Right ventricle myocardium inferior (tissue), 1 donor: ENCODE data around the gene TMEM256. TPM values are rescaled to one million over a fixed set of nuclear protein-coding genes. Genes with fewer than 3 reads are reported as not detected.
A peak's percentile ranks its signal among the peaks of the same experiment; 100 is the strongest.

Experiments used
- ATAC-seq: fragments of 200-7000 bp; cut with Tn5 transposase; one replicate; pipeline ENCODE4 v1.9.1; 2020; ENCODE audit warnings: mild to moderate bottlenecking, moderate library complexity
- DNase-seq: peaks from one replicate; pipeline ENCODE4 v3.0.0; 2021; ENCODE audit errors: missing footprints
- intact Hi-C: fragments of 100-400 bp; cut with DNase I; formaldehyde crosslinking; loops from one replicate; pipeline ENCODE4 v1.11.0; 2022
- long read RNA-seq: library from polyadenylated mRNA; unstranded; transcript quantifications from one replicate; pipeline ENCODE4 v2.0.0, GENCODE V29; 2021
- total RNA-seq: library from RNA; stranded (reverse); fragmentation: NEBNext Ultra II Directional; extraction: Animal tissue kit (Norgen Biotek cat#: 25700); gene quantifications from one replicate; pipeline ENCODE4 v1.2.1, GENCODE V29; 2021
- donor health status: DM: no; HTN: yes; CAD: no; lungs with severe emphysema.

The TMEM256 gene
- total RNA-seq = 64.0 TPM
- long read RNA-seq, transcript TMEM256-201 (4 exons, 486 nt) = major isoform, 19 of 19 reads
- long read RNA-seq, partial matches to known transcripts = 0 of 19 reads
- long read RNA-seq, other reads (novel, unspliced or antisense) = 0 of 19 reads

DNA sequence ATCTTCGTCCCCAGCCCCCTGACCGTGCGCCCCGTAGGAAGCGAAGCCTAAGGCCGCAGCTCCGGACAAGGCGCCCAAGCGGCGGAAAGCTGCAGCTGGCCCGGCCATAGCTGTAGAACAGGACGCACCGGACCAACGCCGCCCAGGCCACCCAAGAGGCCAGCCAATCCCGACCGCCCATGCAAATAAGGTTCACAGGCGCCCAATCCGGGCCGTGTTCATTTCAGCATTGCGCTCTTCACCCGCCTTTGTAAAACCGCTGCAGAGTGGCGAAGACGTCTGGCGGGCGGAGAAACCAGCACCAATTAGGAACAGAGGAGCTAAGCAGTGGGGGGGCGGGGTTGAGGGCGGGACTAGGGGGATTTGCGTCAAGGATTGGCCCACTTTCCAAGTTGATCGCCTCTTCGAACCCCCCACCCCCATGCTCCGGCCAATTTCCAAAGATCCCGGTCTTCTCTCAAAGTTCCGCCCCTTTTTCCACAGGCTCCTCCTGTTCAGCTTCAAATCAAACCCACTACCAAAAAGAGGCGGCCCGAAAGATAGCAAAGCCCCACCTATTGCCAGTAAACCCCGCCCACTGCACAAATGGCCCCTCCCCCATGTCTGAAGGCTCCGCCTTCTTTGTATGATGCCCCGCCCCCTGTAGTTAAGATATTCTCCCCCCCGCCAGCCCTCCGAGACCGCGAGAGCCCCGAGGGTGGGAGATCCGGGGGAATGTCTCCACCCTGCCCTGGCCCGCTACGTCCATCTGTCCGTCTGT lies at the start of gene TMEM256:
TMEM256 (minus strand) TSS at position 121 of the 760 bp plus-strand sequence; CDS start at position 108, 13 bp downstream.
- peak; percentile 94 for ATAC-seq
- DNase-seq = peak; percentile 99
- intact Hi-C loops = loop anchor here (2.0 kb wide), 2 partner anchors 31 to 81 kb away; partner anchors contain the start of genes POLR2A and TMEM102

- no peak for ATAC-seq
- intact Hi-C loops = no loop called here
- no peak for DNase-seq
These were observed 44.6 kb upstream of the TMEM256 start for GRCh38 chr17:7448461-7448860.

- peak; percentile 27 for ATAC-seq
- DNase-seq = no peak
- intact Hi-C loops = no loop called here
These were observed 41.7 kb upstream of the TMEM256 start for GRCh38 chr17:7445619-7445968.

GRCh38 chr17:7444682-7445618 lies 41.1 kb upstream of the TMEM256 start, which contains the start of gene CHRNB1:
Gene CHRNB1 (plus strand): TSS chr17:7445061. CDS start chr17:7445128, 67 bp downstream.
- DNase-seq (peak; percentile 93), ATAC-seq (peak; percentile 88)
- intact Hi-C loops = no loop called here

- no peak for ATAC-seq
- intact Hi-C loops = no loop called here
- DNase-seq = no peak
These were observed 39.9 kb upstream of the TMEM256 start for GRCh38 chr17:7443499-7444485.

DNA sequence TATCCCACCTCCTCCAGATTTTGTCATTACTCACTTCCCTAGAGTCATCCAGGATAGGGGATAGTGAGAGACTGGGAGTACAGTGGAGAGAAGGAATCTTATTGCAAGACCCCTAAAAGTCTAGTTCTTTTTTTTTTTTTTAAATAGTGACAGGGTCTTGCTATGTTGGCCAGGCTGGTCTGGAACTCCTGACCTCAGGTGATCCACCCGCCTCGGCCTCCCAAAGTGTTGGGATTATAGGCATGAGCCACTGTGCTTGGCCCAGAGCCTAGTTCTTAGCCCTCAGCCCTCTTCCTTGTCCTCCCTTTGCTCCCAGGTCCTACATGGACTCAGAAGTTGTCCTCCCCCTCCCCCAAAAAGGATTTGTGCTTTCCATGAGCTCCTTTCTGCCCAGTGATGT lies 38.2 kb upstream of the TMEM256 start:
- intact Hi-C loops = no loop called here
- no peak for DNase-seq
- no peak for ATAC-seq

DNA sequence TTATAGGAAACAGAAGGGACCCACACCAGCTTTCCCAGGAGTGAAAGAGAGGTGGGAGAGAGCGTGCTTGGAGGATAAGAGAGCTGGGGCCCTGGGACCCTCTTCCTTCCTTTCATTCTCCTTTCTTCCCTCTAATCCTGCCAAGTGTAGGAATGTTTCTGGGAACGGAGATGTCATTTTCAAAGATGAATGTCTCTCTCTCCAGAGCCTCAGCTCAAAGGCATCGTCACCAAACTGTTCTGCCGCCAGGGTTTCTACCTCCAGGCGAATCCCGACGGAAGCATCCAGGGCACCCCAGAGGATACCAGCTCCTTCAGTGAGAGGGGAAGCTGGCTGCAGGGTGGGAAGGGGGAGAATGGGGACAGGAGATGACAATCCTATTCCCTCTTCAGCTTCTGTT lies 37.4 kb upstream of the TMEM256 start:
- ATAC-seq = no peak
- intact Hi-C loops = no loop called here
- DNase-seq = no peak

DNA sequence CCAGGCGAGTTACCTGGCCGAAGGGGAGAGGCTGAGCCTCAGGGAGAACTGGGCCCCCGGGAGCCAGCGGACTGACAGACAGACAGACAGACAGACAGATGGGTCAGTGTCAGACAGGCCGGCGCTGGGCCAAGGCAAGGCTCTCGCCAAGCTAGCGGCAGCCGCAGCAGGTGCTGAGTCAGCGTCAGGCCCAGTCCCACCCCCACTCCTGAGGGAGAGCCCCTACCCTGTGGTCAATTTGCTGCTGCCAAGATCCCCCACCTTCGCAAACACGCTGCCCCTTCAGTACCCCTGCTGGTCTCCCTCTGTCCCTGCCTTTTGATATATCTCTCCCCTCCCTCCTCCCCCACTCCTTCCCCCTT lies 36.9 kb upstream of the TMEM256 start:
- intact Hi-C loops = no loop called here
- no peak for DNase-seq

DNA sequence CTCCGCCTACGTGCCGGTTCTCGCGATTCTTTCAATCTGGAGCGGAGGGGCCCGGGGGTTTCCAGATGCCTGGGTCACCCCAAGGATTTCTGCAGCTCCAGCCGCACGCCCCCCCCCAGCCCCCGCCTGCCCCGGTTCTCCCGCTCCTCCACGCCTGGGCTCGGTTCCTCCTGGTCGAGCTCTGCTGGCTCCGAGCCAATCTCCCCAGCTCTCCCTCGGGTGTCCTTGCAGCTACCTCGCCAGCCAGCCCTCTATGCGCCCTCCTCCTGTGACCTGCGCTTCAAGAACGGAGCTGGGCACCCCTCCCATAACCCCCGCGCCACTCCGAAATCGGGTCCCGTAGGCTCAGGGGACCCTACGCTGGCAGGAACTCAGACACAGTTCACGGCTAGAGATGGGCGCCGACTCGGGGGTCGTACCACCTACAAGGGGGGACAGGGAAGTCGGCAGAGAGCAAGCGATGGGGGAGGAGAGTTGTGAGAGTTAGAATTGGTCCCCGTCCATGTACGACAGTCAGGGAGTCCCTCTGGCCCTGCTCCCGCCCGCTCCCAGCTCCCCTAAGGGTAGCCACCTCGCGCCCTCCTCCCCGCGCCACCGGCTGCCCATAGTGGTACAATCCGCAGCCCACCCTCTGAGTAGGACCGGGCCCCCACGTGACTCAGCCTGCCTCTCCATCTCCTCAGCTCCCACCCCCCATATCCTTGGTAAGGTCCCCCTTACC lies 36.4 kb upstream of the TMEM256 start:
- ATAC-seq (peak; percentile 6), DNase-seq (peak; percentile 84)
- intact Hi-C loops = no loop called here

More for the DNA sequence above, 36.9 kb upstream of the TMEM256 start:
- ATAC-seq = no peak

GRCh38 chr17:7439462-7440112 lies 35.7 kb upstream of the TMEM256 start, which contains the start of gene FGF11:
Gene FGF11 (plus strand): TSS chr17:7439512. CDS start chr17:7439621, 109 bp downstream.
- intact Hi-C loops = loop anchor here (2.0 to 5.0 kb wide), 2 partner anchors 45 to 148 kb away; partner anchors contain the start of gene POLR2A
- no peak for ATAC-seq
- DNase-seq = no peak

GRCh38 chr17:7438656-7439460 lies 35.0 kb upstream of the TMEM256 start:
- ATAC-seq (no peak), DNase-seq (no peak)
- intact Hi-C loops = loop anchor here (2.0 to 5.0 kb wide), 2 partner anchors 46 to 148 kb away; partner anchors contain the start of gene POLR2A

GRCh38 chr17:7437950-7438614 lies 34.2 kb upstream of the TMEM256 start:
- DNase-seq (peak; percentile 94), ATAC-seq (peak; percentile 29)
- intact Hi-C loops = loop anchor here (2.0 to 5.0 kb wide), 5 partner anchors 41 to 149 kb away; partner anchors contain the start of genes POLR2A, SENP3 and ZBTB4

DNA sequence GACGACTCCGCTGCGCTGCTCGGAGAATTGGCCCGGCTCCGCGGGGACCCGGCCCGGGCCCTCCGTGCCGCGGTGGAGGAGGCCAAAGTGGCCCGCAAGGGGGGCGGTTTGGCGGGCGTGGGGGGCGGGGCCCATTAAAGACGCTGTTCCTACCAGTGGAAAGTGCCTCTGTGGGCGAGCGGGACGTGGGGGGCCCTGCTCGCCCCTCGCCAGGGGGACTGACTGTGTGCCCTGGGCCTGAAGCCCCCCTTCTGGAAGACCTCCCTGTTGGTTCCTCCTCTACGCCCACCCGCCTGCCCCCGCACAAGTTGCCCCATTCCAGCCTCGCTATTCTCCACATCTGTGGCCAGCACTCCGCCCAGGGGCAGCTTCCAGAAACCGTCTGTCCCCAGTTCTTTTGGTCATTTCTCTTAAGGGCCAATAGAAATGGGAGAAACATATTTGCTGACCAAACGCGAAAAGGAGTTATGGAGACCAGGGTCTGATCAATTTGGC lies 33.5 kb upstream of the TMEM256 start:
- DNase-seq (no peak), ATAC-seq (no peak)
- intact Hi-C loops = loop anchor here (2.0 to 5.0 kb wide), 4 partner anchors 41 to 150 kb away; partner anchors contain the start of genes SENP3 and ZBTB4

GRCh38 chr17:7436556-7437368 lies 32.9 kb upstream of the TMEM256 start:
- ATAC-seq (peak; percentile 75), DNase-seq (peak; percentile 92)
- intact Hi-C loops = loop anchor here (2.0 to 5.0 kb wide), 4 partner anchors 42 to 151 kb away; partner anchors contain the start of genes SENP3 and ZBTB4
